Smooth muscle cell (in vitro differentiated cells): Measurements from ENCODE around the gene INKA2. TPM values are rescaled to one million over a fixed set of nuclear protein-coding genes. Genes with fewer than 3 reads are reported as not detected.
A peak's percentile ranks its signal among the peaks of the same experiment; 100 is the strongest.

ENCODE experiments used
- DNase-seq: peaks from one replicate; lab custom pipeline; 2025; ENCODE audit not compliant: unreplicated experiment; lab: John Stamatoyannopoulos, UW
- H2AFZ ChIP-seq: fragments of 200-600 bp; sonication (generic); 2 replicates; pipeline ENCODE4 v1.6.0; 2016; ENCODE audit warnings: antibody characterized with exemption, low read depth, mild to moderate bottlenecking
- H3F3A ChIP-seq: fragments of 200-600 bp; sonication (generic); 2 replicates; pipeline ENCODE4 v1.6.0; 2017; ENCODE audit warnings: antibody characterized with exemption, low read depth
- H3K27ac ChIP-seq: fragments of 200-600 bp; sonication (generic); 2 replicates; pipeline ENCODE4 v1.5.1; 2016; ENCODE audit warnings: low read depth, mild to moderate bottlenecking
- H3K27me3 ChIP-seq: fragments of 200-600 bp; sonication (generic); 2 replicates; pipeline ENCODE4 v1.6.1; 2016; ENCODE audit warnings: low read depth, mild to moderate bottlenecking
- H3K36me3 ChIP-seq: fragments of 200-600 bp; sonication (generic); 2 replicates; pipeline ENCODE4 v1.5.1; 2016; ENCODE audit warnings: low read depth
- H3K4me1 ChIP-seq: fragments of 200-600 bp; sonication (generic); 2 replicates; pipeline ENCODE4 v1.5.1; 2016; ENCODE audit warnings: low read depth
- H3K4me2 ChIP-seq: fragments of 200-600 bp; sonication (generic); 2 replicates; pipeline ENCODE4 v1.6.0; 2016; ENCODE audit warnings: mild to moderate bottlenecking
- H3K4me3 ChIP-seq: fragments of 200-600 bp; sonication (generic); 2 replicates; pipeline ENCODE4 v1.5.1; 2016; ENCODE audit warnings: mild to moderate bottlenecking
- H3K79me2 ChIP-seq: fragments of 200-600 bp; sonication (generic); 2 replicates; pipeline ENCODE4 v1.6.0; 2016; ENCODE audit warnings: low read depth, mild to moderate bottlenecking
- H3K9ac ChIP-seq: fragments of 200-600 bp; sonication (generic); 2 replicates; pipeline ENCODE4 v1.6.0; 2016; ENCODE audit warnings: low read depth
- H3K9me3 ChIP-seq: fragments of 200-600 bp; sonication (generic); replicated peaks from 2 replicates; pipeline ENCODE4 v1.5.1; 2016; ENCODE audit warnings: low read depth
- H4K20me1 ChIP-seq: fragments of 200-600 bp; sonication (generic); 2 replicates; pipeline ENCODE4 v1.6.0; 2016; ENCODE audit warnings: low read depth
- whole genome bisulfite sequencing: methylation state at CpG from one replicate; pipeline ENCODE4 v1.1.7; 2016; ENCODE audit warnings: low lambda C conversion rate; 5-methylcytosine and 5-hydroxymethylcytosine counted together
- polyA plus RNA-seq: library from polyadenylated mRNA; unstranded; fragments of >200 nt; fragmentation: Nextera tagmentation; extraction: Ambion mirVana; gene quantifications from 2 replicates; pipeline ENCODE4 v1.2.1, GENCODE V29; 2016
- total RNA-seq: library from RNA; depleted of rRNA; stranded (reverse); fragments of >200 nt; gene quantifications from 2 replicates; pipeline ENCODE4 v1.2.3, GENCODE V29; 2014
- TF ChIP-seq, protein P1 (sequence below): fragments of 200-600 bp; sonication (generic); IDR thresholded peaks from 2 replicates; pipeline ENCODE4 v1.5.1; 2017; ENCODE audit warnings: borderline replicate concordance, mild to moderate bottlenecking, antibody characterized with exemption; ENCODE audit not compliant: insufficient read depth, poor library complexity, severe bottlenecking

Gene INKA2
- total and polyA plus RNA-seq, 2 experiments from 2014 or later: 1.8 TPM; not detected in 1

DNA sequence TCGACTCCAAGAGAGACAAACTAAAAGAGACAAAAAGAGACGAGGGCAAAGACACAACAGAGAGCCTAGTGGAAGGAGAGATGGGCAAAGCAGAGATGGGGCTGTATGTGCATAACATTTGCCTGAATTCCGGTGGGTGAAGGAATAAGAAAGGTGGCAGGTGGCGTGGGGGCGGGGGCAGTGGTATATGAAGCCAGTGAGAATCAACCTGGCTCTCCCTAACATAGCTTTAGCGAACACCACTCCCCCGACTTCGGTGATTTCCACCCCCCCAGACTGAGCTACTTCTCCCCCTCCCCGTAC is 1.1 kb downstream of the INKA2 start:
- peaks cover 10% of the 10 kb centered on the region for H4K20me1 ChIP-seq
- H3K4me2 ChIP-seq: peak overlapping the region; percentile 85
- peaks cover 9% of the 10 kb centered on the region for H3F3A ChIP-seq
- H3K4me3 ChIP-seq: peak overlapping the region; percentile 53
- H2AFZ ChIP-seq: peak overlapping the region; percentile 64
- peaks cover 13% of the 10 kb centered on the region for H3K27me3 ChIP-seq
- TF ChIP-seq, protein P1, sequence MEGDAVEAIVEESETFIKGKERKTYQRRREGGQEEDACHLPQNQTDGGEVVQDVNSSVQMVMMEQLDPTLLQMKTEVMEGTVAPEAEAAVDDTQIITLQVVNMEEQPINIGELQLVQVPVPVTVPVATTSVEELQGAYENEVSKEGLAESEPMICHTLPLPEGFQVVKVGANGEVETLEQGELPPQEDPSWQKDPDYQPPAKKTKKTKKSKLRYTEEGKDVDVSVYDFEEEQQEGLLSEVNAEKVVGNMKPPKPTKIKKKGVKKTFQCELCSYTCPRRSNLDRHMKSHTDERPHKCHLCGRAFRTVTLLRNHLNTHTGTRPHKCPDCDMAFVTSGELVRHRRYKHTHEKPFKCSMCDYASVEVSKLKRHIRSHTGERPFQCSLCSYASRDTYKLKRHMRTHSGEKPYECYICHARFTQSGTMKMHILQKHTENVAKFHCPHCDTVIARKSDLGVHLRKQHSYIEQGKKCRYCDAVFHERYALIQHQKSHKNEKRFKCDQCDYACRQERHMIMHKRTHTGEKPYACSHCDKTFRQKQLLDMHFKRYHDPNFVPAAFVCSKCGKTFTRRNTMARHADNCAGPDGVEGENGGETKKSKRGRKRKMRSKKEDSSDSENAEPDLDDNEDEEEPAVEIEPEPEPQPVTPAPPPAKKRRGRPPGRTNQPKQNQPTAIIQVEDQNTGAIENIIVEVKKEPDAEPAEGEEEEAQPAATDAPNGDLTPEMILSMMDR: no peak
- no peak for DNase-seq
- no peaks in the 10 kb centered on the region for H3K79me2 ChIP-seq
- no peaks in the 10 kb centered on the region for H3K36me3 ChIP-seq
- H3K4me1 ChIP-seq: peaks cover 26% of the 10 kb centered on the region
- H3K27ac ChIP-seq: peak overlapping the region; percentile 36
- peak overlapping the region; percentile 16 for H3K9ac ChIP-seq
- H3K9me3 ChIP-seq: no peaks in the 10 kb centered on the region
- WGBS: 18% methylated on average over 5 of the region's 9 CpGs

DNA sequence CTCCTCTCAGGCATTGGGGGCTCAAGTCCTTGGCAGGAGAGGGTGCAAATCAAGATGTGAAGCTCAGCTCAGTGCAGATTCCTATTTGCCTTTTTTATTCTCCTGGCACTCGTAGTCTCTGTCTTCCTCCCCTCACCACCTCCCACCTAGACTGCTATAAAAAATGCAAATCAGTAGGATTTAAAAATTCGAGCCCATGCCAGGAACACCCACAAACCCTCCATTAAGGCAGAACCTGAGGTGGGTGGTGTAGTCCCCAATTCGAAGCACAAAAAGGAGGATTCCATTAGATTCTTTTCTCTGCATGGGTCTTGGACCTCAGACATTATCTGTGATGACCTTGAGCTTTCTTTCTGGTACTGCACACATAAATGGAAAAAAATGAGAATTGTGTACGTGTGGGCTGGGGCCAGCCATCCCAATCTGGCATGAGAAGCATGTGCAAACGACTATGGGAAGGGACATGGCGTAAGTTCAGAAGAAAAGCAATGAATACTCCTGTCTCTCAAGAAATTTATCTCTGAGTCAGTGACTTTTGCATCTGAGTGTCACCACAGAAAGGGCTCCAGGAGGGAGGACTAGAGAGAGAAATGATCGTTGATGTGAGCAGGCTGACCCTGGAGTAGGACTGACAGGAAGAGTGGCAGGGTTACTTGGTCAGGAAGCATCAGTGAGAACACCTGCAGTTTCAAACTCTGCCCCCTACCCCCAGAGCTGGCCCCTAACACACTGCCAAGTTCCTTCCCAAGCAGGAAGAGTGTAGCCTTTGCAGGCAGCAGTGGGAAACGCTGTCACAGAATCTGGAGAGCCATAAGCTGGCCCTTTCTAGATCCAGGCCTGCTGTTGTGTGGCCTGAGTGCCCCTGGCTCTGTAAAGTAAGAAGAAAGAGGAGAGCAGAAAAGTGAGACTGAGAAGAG is 1.7 kb downstream of the INKA2 start:
- Histone ChIP-seq H3K9me3 (no peaks in the 10 kb centered on the region), H3K4me2 (peak overlapping the region; percentile 85), H3K4me1 (peaks cover 26% of the 10 kb centered on the region), H3K4me3 (peak overlapping the region; percentile 53), H3K27me3 (peaks cover 13% of the 10 kb centered on the region), H3K36me3 (no peaks in the 10 kb centered on the region), H2AFZ (peak overlapping the region; percentile 64), H3K79me2 (no peaks in the 10 kb centered on the region), H3K27ac (no peak overlapping the region), H3K9ac (no peak overlapping the region), H4K20me1 (peaks cover 12% of the 10 kb centered on the region), H3F3A (peaks cover 9% of the 10 kb centered on the region)
- DNase-seq: no peak
- 52% methylated on average over 8 of the region's 8 CpGs for WGBS
- TF ChIP-seq, protein P1: no peak

DNA sequence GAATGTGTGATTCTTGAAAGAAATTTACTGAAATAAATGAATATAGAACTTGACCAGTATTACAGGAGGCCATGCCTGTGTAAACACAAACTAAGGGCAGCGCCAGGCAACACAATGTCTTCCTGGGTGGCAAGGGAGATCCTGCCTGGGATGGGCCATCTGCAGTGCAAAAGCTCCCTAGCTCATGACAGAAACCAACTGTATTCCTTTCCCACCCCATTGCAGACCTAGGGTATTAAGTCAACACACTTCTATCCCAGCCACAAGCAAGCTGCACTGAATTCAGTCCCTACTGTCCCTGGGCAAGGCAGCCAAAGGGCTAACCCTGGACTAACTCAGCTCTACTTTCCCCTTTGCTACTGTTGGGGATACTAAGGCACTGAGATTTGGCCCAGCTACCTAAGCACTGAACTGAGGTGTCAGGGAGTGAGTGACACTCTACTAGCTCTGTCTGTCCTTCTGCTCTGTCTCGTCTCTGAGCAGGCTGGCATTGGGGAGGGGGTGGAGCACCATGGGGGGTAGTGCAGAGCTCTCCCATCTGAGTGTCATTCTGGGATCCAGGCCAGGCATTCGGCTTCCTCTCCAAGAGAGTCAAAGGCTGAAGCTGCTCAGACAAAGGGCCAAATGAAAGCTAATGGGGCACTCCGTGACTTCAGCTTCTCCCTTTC is 2.5 kb downstream of the INKA2 start:
- H3K9ac ChIP-seq: no peak overlapping the region
- no peak overlapping the region for H3K4me3 ChIP-seq
- H3K27me3 ChIP-seq: peaks cover 7% of the 10 kb centered on the region
- no peaks in the 10 kb centered on the region for H3K79me2 ChIP-seq
- peak overlapping the region; percentile 85 for H3K4me2 ChIP-seq
- TF ChIP-seq, protein P1: no peak
- no peak overlapping the region for H3K27ac ChIP-seq
- 75% methylated on average over 4 of the region's 4 CpGs for WGBS
- H3K4me1 ChIP-seq: peaks cover 26% of the 10 kb centered on the region
- H3K9me3 ChIP-seq: no peaks in the 10 kb centered on the region
- H2AFZ ChIP-seq: no peak overlapping the region
- no peak for DNase-seq
- H3K36me3 ChIP-seq: no peaks in the 10 kb centered on the region
- H4K20me1 ChIP-seq: peaks cover 18% of the 10 kb centered on the region
- peaks cover 9% of the 10 kb centered on the region for H3F3A ChIP-seq
